Panc1 (cell line): ENCODE results near the gene DVL2. TPM values are rescaled to one million over a fixed set of nuclear protein-coding genes. Genes with fewer than 3 reads are reported as not detected.

Experiments
- microRNA-seq: library from miRNA; unstranded; fragments of <30 nt; microRNA quantifications from one replicate; pipeline ENCODE4 v1.1.0, GENCODE V29; 2020; ENCODE audit not compliant: unreplicated experiment
- total RNA-seq: library from RNA; stranded (reverse); gene quantifications from one replicate; pipeline ENCODE4 v1.2.1, GENCODE V29; 2021; ENCODE audit not compliant: unreplicated experiment

The DVL2 gene
- total RNA-seq, 1 experiment from 2014 or later = 84.2 TPM

Small RNAs within 50 kb of the gene (microRNA-seq; reads per million reads assigned to microRNA genes)
- 4,183 reads per million, percentile 90 among the genes with 10 or more reads in this experiment for gene MIR324

Other genes starting within 250 kb of the DVL2 start
- not detected for gene ALOX12, start 238.5 kb downstream of the DVL2 start, total RNA-seq
- 196 TPM for gene RNASEK, start 221.9 kb downstream of the DVL2 start, total RNA-seq
- gene BCL6B, start 211.5 kb downstream of the DVL2 start, total RNA-seq = 0.18 TPM
- 13.1 TPM for gene SLC16A13, start 198.5 kb downstream of the DVL2 start, total RNA-seq
- not detected for gene SLC16A11, start 190.4 kb downstream of the DVL2 start, total RNA-seq
- gene CLEC10A, start 154.3 kb downstream of the DVL2 start, total RNA-seq = not detected
- 0.21 TPM for gene ASGR2, start 119.7 kb downstream of the DVL2 start, total RNA-seq
- 1.3 TPM for gene ASGR1, start 55.1 kb downstream of the DVL2 start, total RNA-seq
- 32.4 TPM for gene DLG4, start 14.7 kb downstream of the DVL2 start, total RNA-seq
- gene ACADVL, start 14.6 kb downstream of the DVL2 start, total RNA-seq = 305 TPM
- gene PHF23, start 4.9 kb upstream of the DVL2 start, total RNA-seq = 69.3 TPM
- 289 TPM for gene GABARAP, start 7.9 kb upstream of the DVL2 start, total RNA-seq
- gene CTDNEP1, start 17.2 kb upstream of the DVL2 start, total RNA-seq = 132 TPM
- gene ELP5, start 17.7 kb upstream of the DVL2 start, total RNA-seq = 89.5 TPM
- 43.1 TPM for gene CLDN7, start 28.0 kb upstream of the DVL2 start, total RNA-seq
- 0.31 TPM for gene SLC2A4, start 47.2 kb upstream of the DVL2 start, total RNA-seq
- gene YBX2, start 60.1 kb upstream of the DVL2 start, total RNA-seq = 54.9 TPM
- gene EIF5A, start 73.1 kb upstream of the DVL2 start, total RNA-seq = 728 TPM
- 96.6 TPM for gene GPS2, start 80.8 kb upstream of the DVL2 start, total RNA-seq
- 58.9 TPM for gene NEURL4, start 94.8 kb upstream of the DVL2 start, total RNA-seq
- gene ACAP1, start 102.0 kb upstream of the DVL2 start, total RNA-seq = 2.7 TPM
- gene KCTD11, start 117.6 kb upstream of the DVL2 start, total RNA-seq = 11.0 TPM
- not detected for gene TMEM95, start 120.6 kb upstream of the DVL2 start, total RNA-seq
- gene TNK1, start 146.6 kb upstream of the DVL2 start, total RNA-seq = 6.2 TPM
- gene PLSCR3, start 160.0 kb upstream of the DVL2 start, total RNA-seq = 32.0 TPM
- 35.8 TPM for gene TMEM256, start 169.6 kb upstream of the DVL2 start, total RNA-seq
- gene NLGN2, start 173.3 kb upstream of the DVL2 start, total RNA-seq = 33.6 TPM
- gene SPEM1, start 185.8 kb upstream of the DVL2 start, total RNA-seq = not detected
- not detected for gene SPEM2, start 191.1 kb upstream of the DVL2 start, total RNA-seq
- not detected for gene SPEM3, start 194.3 kb upstream of the DVL2 start, total RNA-seq
- gene TMEM102, start 200.9 kb upstream of the DVL2 start, total RNA-seq = 8.5 TPM
- gene FGF11, start 205.0 kb upstream of the DVL2 start, total RNA-seq = 4.4 TPM
- gene CHRNB1, start 210.5 kb upstream of the DVL2 start, total RNA-seq = 14.3 TPM
- 24.9 TPM for gene ZBTB4, start 245.1 kb upstream of the DVL2 start, total RNA-seq
- gene SLC35G6, start 246.9 kb upstream of the DVL2 start, total RNA-seq = not detected
- gene POLR2A, start 249.8 kb upstream of the DVL2 start, total RNA-seq = 181 TPM